ENCODE results near the gene ITPA. TPM values are rescaled to one million over a fixed set of nuclear protein-coding genes. Genes with fewer than 3 reads are reported as not detected.
A peak's percentile ranks its signal among the peaks of the same experiment; 100 is the strongest.

Gene ITPA
- total and polyA plus RNA-seq, 2 of the 13 experiments (the other 11 are each of a cell fraction or from before 2014, with no cell fraction given): 60.1 to 103 TPM

GRCh38 chr20:3224681-3225421 lies 15.6 kb downstream of the ITPA start (continued):
- TF ChIP-seq ZNF546 (CRISPR knock-in tag; conservative IDR thresholded peaks at IDR 0.05) (no peak), ARID4A (CRISPR knock-in tag; IDR thresholded peaks at IDR 0.05; ENCODE audit: borderline replicate concordance) (peak; percentile 62; the same call in 1 of the 2 replicates), EED (CRISPR knock-in tag; IDR thresholded peaks at IDR 0.05) (no peak), ZNF878 (CRISPR knock-in tag; IDR thresholded peaks at IDR 0.05) (peak; percentile 58), ZNF20 (CRISPR knock-in tag; IDR thresholded peaks at IDR 0.05) (no peak), REST (IDR thresholded peaks at IDR 0.05; ENCODE audit: borderline replicate concordance in 1 of 2, low read depth in 1 of 2, low read length in 2 of 2) (0 out of 4 replicates have a peak, but pooled peaks of 1 of the 2 experiments have one; percentile 4), NR0B2 (CRISPR knock-in tag; IDR thresholded peaks at IDR 0.05) (0 out of 2 replicates have a peak, but pooled peaks have one; percentile 15), ZNF501 (CRISPR knock-in tag; IDR thresholded peaks at IDR 0.05) (peak; percentile 78; the same call in 1 of the 2 replicates), ZNF580 (CRISPR knock-in tag; IDR thresholded peaks at IDR 0.05; ENCODE audit: borderline replicate concordance, low read depth) (peak; percentile 97), ISL2 (CRISPR knock-in tag; IDR thresholded peaks at IDR 0.05) (peak; percentile 76), HNRNPUL1 (IDR thresholded peaks at IDR 0.05; ENCODE audit: low read depth, low read length) (no peak)
- TF ChIP-seq, protein P1, sequence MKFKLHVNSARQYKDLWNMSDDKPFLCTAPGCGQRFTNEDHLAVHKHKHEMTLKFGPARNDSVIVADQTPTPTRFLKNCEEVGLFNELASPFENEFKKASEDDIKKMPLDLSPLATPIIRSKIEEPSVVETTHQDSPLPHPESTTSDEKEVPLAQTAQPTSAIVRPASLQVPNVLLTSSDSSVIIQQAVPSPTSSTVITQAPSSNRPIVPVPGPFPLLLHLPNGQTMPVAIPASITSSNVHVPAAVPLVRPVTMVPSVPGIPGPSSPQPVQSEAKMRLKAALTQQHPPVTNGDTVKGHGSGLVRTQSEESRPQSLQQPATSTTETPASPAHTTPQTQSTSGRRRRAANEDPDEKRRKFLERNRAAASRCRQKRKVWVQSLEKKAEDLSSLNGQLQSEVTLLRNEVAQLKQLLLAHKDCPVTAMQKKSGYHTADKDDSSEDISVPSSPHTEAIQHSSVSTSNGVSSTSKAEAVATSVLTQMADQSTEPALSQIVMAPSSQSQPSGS (CRISPR knock-in tag; IDR thresholded peaks at IDR 0.05): peak; percentile 79
- TF ChIP-seq, protein P2, sequence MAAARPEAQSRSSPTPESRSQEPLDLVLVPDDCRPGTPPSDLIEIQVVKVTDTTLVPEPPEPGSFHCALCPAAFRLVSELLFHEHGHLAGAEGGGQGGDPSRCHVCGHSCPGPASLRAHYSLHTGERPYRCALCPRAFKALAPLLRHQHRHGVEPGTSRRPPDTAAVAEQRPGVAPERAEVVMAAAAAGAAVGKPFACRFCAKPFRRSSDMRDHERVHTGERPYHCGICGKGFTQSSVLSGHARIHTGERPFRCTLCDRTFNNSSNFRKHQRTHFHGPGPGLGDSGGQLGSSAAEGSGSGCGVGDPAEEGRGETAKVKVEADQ (CRISPR knock-in tag; IDR thresholded peaks at IDR 0.05; ENCODE audit: borderline replicate concordance): no peak
- TF ChIP-seq, protein P3, sequence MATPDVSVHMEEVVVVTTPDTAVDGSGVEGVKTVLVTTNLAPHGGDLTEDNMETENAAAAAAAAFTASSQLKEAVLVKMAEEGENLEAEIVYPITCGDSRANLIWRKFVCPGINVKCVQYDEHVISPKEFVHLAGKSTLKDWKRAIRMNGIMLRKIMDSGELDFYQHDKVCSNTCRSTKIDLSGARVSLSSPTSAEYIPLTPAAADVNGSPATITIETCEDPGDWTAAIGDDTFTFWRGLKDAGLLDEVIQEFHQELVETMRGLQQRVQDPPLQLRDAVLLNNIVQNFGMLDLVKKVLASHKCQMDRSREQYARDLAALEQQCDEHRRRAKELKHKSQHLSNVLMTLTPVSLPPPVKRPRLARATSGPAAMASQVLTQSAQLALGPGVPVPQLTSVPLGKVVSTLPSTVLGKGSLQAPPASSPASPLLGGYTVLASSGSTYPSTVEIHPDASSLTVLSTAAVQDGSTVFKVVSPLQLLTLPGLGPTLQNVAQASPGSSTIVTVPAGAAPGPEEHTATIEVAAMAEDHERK (CRISPR knock-in tag; IDR thresholded peaks at IDR 0.05; ENCODE audit: low read depth): no peak

Data from HepG2 (cell line).